ENCODE measurements around the gene P2RX1. TPM values are rescaled to one million over a fixed set of nuclear protein-coding genes. Genes with fewer than 3 reads are reported as not detected.
A peak's percentile ranks its signal among the peaks of the same experiment; 100 is the strongest.

The P2RX1 gene
- total and polyA plus RNA-seq, 2 experiments from 2014 or later = 0.31 to 2.2 TPM

- no peak overlapping the region for H2AFZ ChIP-seq
- H3K27ac ChIP-seq (ENCODE audit: low read depth) = no peak overlapping the region
- no peaks in the 10 kb centered on the region for H3F3A ChIP-seq (replicated peaks; ENCODE audit: low read depth)
- H3K27ac Mint-ChIP-seq = peak overlapping the region; percentile 69; the same call in 1 of the 2 replicates
- H3K9me2 ChIP-seq (ENCODE audit: insufficient read depth) = no peaks in the 10 kb centered on the region
- peaks cover 10% of the 10 kb centered on the region for H3K27me3 Mint-ChIP-seq (ENCODE audit: insufficient read depth, low read depth, poor library complexity)
- DNase-seq (ENCODE audit: low spot score) = no peak
- H3K4me3 Mint-ChIP-seq = no peak overlapping the region
- no peaks in the 10 kb centered on the region; the same call in 2 of the 3 replicates for H3K4me1 Mint-ChIP-seq
- H3K4me3 ChIP-seq = no peak overlapping the region
- H3K79me2 ChIP-seq (replicated peaks; ENCODE audit: insufficient read depth) = no peaks in the 10 kb centered on the region
- no peaks in the 10 kb centered on the region; the same call in 1 of the 2 replicates for H4K20me1 ChIP-seq (replicated peaks; ENCODE audit: insufficient read depth)
- no peak overlapping the region for H3K4me2 ChIP-seq
- H3K27me3 ChIP-seq (ENCODE audit: insufficient read depth) = no peaks in the 10 kb centered on the region
- no peaks in the 10 kb centered on the region for H3K4me1 ChIP-seq (ENCODE audit: insufficient read depth)
- H3K36me3 Mint-ChIP-seq (ENCODE audit: low read depth) = peaks cover 18% of the 10 kb centered on the region
- 0 out of 2 replicates have a peak, but pooled peaks cover 3% of the 10 kb centered on the region for H3K36me3 ChIP-seq (ENCODE audit: insufficient read depth)
- TF ChIP-seq EZH2phosphoT487 (IDR thresholded peaks at IDR 0.05; ENCODE audit: unreplicated experiment) (no peak), ZNF114 (CRISPR knock-in tag; IDR thresholded peaks at IDR 0.05) (no peak), NANOG (IDR thresholded peaks at IDR 0.05; ENCODE audit: borderline replicate concordance) (no peak), ZNF331 (CRISPR knock-in tag; IDR thresholded peaks at IDR 0.05; ENCODE audit: low read depth) (no peak), JUNB (IDR thresholded peaks at IDR 0.05; ENCODE audit: unreplicated experiment) (no peak), EZH2 (IDR thresholded peaks at IDR 0.05; ENCODE audit: low read depth, unreplicated experiment) (no peak), ETS1 (IDR thresholded peaks at IDR 0.05) (no peak), CREB1 (CRISPR knock-in tag; IDR thresholded peaks at IDR 0.05; ENCODE audit: low read depth) (no peak), STAT1 (IDR thresholded peaks at IDR 0.05; ENCODE audit: unreplicated experiment) (no peak)
- TF ChIP-seq, protein P1, sequence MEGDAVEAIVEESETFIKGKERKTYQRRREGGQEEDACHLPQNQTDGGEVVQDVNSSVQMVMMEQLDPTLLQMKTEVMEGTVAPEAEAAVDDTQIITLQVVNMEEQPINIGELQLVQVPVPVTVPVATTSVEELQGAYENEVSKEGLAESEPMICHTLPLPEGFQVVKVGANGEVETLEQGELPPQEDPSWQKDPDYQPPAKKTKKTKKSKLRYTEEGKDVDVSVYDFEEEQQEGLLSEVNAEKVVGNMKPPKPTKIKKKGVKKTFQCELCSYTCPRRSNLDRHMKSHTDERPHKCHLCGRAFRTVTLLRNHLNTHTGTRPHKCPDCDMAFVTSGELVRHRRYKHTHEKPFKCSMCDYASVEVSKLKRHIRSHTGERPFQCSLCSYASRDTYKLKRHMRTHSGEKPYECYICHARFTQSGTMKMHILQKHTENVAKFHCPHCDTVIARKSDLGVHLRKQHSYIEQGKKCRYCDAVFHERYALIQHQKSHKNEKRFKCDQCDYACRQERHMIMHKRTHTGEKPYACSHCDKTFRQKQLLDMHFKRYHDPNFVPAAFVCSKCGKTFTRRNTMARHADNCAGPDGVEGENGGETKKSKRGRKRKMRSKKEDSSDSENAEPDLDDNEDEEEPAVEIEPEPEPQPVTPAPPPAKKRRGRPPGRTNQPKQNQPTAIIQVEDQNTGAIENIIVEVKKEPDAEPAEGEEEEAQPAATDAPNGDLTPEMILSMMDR (conservative IDR thresholded peaks at IDR 0.05; ENCODE audit: low read depth in 2 of 2) = no peak
- TF ChIP-seq, protein P2, sequence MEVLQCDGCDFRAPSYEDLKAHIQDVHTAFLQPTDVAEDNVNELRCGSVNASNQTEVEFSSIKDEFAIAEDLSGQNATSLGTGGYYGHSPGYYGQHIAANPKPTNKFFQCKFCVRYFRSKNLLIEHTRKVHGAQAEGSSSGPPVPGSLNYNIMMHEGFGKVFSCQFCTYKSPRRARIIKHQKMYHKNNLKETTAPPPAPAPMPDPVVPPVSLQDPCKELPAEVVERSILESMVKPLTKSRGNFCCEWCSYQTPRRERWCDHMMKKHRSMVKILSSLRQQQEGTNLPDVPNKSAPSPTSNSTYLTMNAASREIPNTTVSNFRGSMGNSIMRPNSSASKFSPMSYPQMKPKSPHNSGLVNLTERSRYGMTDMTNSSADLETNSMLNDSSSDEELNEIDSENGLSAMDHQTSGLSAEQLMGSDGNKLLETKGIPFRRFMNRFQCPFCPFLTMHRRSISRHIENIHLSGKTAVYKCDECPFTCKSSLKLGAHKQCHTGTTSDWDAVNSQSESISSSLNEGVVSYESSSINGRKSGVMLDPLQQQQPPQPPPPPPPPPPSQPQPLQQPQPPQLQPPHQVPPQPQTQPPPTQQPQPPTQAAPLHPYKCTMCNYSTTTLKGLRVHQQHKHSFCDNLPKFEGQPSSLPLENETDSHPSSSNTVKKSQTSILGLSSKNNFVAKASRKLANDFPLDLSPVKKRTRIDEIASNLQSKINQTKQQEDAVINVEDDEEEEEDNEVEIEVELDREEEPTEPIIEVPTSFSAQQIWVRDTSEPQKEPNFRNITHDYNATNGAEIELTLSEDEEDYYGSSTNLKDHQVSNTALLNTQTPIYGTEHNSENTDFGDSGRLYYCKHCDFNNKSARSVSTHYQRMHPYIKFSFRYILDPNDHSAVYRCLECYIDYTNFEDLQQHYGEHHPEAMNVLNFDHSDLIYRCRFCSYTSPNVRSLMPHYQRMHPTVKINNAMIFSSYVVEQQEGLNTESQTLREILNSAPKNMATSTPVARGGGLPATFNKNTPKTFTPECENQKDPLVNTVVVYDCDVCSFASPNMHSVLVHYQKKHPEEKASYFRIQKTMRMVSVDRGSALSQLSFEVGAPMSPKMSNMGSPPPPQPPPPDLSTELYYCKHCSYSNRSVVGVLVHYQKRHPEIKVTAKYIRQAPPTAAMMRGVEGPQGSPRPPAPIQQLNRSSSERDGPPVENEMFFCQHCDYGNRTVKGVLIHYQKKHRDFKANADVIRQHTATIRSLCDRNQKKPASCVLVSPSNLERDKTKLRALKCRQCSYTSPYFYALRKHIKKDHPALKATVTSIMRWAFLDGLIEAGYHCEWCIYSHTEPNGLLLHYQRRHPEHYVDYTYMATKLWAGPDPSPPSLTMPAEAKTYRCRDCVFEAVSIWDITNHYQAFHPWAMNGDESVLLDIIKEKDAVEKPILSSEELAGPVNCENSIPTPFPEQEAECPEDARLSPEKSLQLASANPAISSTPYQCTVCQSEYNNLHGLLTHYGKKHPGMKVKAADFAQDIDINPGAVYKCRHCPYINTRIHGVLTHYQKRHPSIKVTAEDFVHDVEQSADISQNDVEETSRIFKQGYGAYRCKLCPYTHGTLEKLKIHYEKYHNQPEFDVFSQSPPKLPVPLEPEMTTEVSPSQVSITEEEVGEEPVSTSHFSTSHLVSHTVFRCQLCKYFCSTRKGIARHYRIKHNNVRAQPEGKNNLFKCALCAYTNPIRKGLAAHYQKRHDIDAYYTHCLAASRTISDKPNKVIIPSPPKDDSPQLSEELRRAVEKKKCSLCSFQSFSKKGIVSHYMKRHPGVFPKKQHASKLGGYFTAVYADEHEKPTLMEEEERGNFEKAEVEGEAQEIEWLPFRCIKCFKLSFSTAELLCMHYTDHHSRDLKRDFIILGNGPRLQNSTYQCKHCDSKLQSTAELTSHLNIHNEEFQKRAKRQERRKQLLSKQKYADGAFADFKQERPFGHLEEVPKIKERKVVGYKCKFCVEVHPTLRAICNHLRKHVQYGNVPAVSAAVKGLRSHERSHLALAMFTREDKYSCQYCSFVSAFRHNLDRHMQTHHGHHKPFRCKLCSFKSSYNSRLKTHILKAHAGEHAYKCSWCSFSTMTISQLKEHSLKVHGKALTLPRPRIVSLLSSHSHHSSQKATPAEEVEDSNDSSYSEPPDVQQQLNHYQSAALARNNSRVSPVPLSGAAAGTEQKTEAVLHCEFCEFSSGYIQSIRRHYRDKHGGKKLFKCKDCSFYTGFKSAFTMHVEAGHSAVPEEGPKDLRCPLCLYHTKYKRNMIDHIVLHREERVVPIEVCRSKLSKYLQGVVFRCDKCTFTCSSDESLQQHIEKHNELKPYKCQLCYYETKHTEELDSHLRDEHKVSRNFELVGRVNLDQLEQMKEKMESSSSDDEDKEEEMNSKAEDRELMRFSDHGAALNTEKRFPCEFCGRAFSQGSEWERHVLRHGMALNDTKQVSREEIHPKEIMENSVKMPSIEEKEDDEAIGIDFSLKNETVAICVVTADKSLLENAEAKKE (CRISPR knock-in tag; IDR thresholded peaks at IDR 0.05) = no peak
- no peaks in the 10 kb centered on the region for H3K9me3 Mint-ChIP-seq
- peak; percentile 80 for ATAC-seq
Measured at GRCh38 chr17:3879591-3880417, 36.5 kb downstream of the P2RX1 start.
